NCI-H748 (cell line): Measurements from ENCODE around the gene CYBRD1.

Experiments used
- DNase-seq: peaks from one replicate; lab custom pipeline; 2025; ENCODE audit not compliant: unreplicated experiment; lab: John Stamatoyannopoulos, UW

Gene CYBRD1

DNA sequence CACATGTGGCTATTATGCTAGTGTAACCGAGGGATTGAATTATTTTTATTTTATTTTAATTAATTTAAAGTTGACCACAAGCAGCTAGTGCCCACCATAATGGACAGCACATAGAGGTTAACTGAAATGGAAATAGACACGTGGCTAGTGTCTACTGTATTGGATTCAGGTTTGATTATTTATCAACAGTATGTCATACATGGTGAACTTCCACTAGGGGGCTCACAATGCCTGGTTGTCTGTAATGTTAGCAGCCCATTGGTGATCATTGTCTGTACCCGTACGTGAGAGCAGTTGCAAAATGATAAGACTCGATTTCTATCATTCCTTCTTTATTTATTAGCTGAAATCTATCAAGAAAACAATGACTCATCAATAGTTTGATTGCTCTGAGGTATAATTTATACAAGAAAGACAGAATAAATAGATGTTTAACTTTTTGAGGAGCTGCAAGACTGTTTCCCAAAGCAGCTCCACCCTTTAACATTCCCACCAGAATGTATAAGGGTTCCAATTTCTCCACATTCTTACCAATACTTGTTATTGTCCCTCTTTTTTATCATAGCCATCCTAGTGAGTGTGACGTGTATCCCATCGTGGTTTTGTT is 76.5 kb downstream of the CYBRD1 start:
- DNase-seq = peak; percentile 78

GRCh38 chr2:171600126-171600525 is 77.9 kb downstream of the CYBRD1 start:
- DNase-seq = no peak

DNA sequence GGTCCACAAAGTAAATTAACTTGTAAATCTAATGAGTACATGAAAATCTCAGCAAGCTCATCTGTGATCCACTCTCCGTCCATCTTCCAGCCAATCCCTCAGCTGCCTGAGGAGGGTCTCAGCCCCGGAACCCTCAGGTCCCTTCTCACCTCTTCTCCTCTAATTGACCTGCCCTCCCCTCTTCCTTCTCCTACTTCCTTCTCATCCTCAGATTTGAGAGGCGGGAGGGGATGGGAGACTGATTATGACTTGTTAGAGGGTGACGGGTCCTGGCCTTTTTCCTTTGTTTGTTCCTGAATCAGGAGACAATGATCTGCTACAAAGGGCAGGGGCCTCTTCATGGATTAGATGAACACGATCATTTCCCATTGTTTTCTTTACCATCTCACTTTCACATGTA is 80.1 kb downstream of the CYBRD1 start:
- peak; percentile 40 for DNase-seq
